Neural cell (in vitro differentiated cells): ENCODE data around the gene ACOT7. TPM values are rescaled to one million over a fixed set of nuclear protein-coding genes. Genes with fewer than 3 reads are reported as not detected.

Source experiments
- H2AFZ ChIP-seq: fragments of 200-600, 300-800 bp; sonication (generic), shearing (Covaris generic); 2 replicates; pipeline ENCODE4 v1.6.0; 2014; ENCODE audit warnings: low read depth, mild to moderate bottlenecking, antibody characterized with exemption, low read length, moderate library complexity
- H3F3A ChIP-seq: fragments of 200-600 bp; shearing (Covaris generic); 2 replicates; pipeline ENCODE4 v1.6.1; 2016; ENCODE audit warnings: mild to moderate bottlenecking, moderate library complexity, mixed read lengths, antibody characterized with exemption, low read length; ENCODE audit not compliant: insufficient read depth, poor library complexity, severe bottlenecking
- H3K27ac ChIP-seq: fragments of 200-600, 300-800 bp; sonication (generic), shearing (Covaris generic); 2 replicates; pipeline ENCODE4 v1.5.1; 2014; ENCODE audit warnings: mild to moderate bottlenecking, low read length, moderate library complexity
- H3K27me3 ChIP-seq: fragments of 300-800, 200-600 bp; sonication (generic), shearing (Covaris generic); 2 replicates; pipeline ENCODE4 v1.6.0; 2014; ENCODE audit warnings: mild to moderate bottlenecking, low read depth, low read length, moderate library complexity; ENCODE audit not compliant: insufficient read depth
- H3K36me3 ChIP-seq: fragments of 300-800, 200-600 bp; sonication (generic), shearing (Covaris generic); 2 replicates; pipeline ENCODE4 v1.5.1; 2014; ENCODE audit warnings: mild to moderate bottlenecking, antibody characterized with exemption, low read length, moderate library complexity; ENCODE audit not compliant: insufficient read depth
- H3K4me2 ChIP-seq: fragments of 300-800, 200-600 bp; sonication (generic), shearing (Covaris generic); 2 replicates; pipeline ENCODE4 v1.6.0; 2014; ENCODE audit warnings: mild to moderate bottlenecking, low read length
- H3K4me3 ChIP-seq: fragments of 300-800, 200-600 bp; sonication (generic), shearing (Covaris generic); 2 replicates; pipeline ENCODE4 v1.5.1; 2014; ENCODE audit warnings: mild to moderate bottlenecking, low read length, moderate library complexity
- H3K79me2 ChIP-seq: fragments of 200-600 bp; shearing (Covaris generic); replicated peaks from 2 replicates; pipeline ENCODE4 v1.6.0; 2014; ENCODE audit warnings: mild to moderate bottlenecking, low read length, moderate library complexity; ENCODE audit not compliant: insufficient read depth
- H3K9ac ChIP-seq: fragments of 300-800, 200-600 bp; sonication (generic), shearing (Covaris generic); 2 replicates; pipeline ENCODE4 v1.6.1; 2016; ENCODE audit warnings: mild to moderate bottlenecking, low read length, mixed read lengths
- H3K9me2 ChIP-seq: fragments of 200-600 bp; shearing (Covaris generic); 2 replicates; pipeline ENCODE4 v1.6.1; 2016; ENCODE audit warnings: mild to moderate bottlenecking, low read length, mixed read lengths; ENCODE audit not compliant: insufficient read depth
- H3K9me3 ChIP-seq: fragments of 200-600, 300-800 bp; sonication (generic), shearing (Covaris generic); 2 replicates; pipeline ENCODE4 v1.6.1; 2016; ENCODE audit warnings: mild to moderate bottlenecking, mixed run types, low read length, moderate library complexity, mixed read lengths
- H4K20me1 ChIP-seq: fragments of 200-600 bp; shearing (Covaris generic); 2 replicates; pipeline ENCODE4 v1.6.1; 2016; ENCODE audit warnings: mild to moderate bottlenecking, mixed run types; ENCODE audit not compliant: insufficient read depth
- EP300 ChIP-seq: fragments of 450-650 bp; conservative IDR thresholded peaks from 2 replicates; pipeline ENCODE4 v1.6.1; 2014; ENCODE audit warnings: antibody characterized with exemption, mild to moderate bottlenecking, moderate library complexity; ENCODE audit not compliant: poor library complexity, severe bottlenecking
- EZH2 ChIP-seq: fragments of 200-600, 300-800 bp; shearing (Covaris generic), sonication (generic); IDR thresholded peaks from 2 replicates; pipeline ENCODE4 v1.6.1; 2014; ENCODE audit warnings: antibody characterized with exemption, low read length, borderline replicate concordance, mild to moderate bottlenecking; ENCODE audit not compliant: insufficient read depth, poor library complexity, severe bottlenecking
- MXI1 ChIP-seq: fragments of 450-650 bp; conservative IDR thresholded peaks from 2 replicates; pipeline ENCODE4 v1.6.1; 2014; ENCODE audit warnings: antibody characterized with exemption, mild to moderate bottlenecking; ENCODE audit not compliant: poor library complexity, severe bottlenecking
- POLR2AphosphoS5 ChIP-seq: IDR thresholded peaks from 2 replicates; pipeline ENCODE4 v1.6.1; 2012
- RAD21 ChIP-seq: fragments of 450-650 bp; conservative IDR thresholded peaks from 2 replicates; pipeline ENCODE4 v1.6.1; 2014; ENCODE audit warnings: antibody characterized with exemption, mild to moderate bottlenecking, moderate library complexity
- SMC3 ChIP-seq: fragments of 450-650 bp; conservative IDR thresholded peaks from 2 replicates; pipeline ENCODE4 v1.6.1; 2014; ENCODE audit warnings: antibody characterized with exemption, mild to moderate bottlenecking, moderate library complexity; ENCODE audit not compliant: poor library complexity
- TAF1 ChIP-seq: IDR thresholded peaks from 2 replicates; pipeline ENCODE4 v1.6.1; 2012; ENCODE audit warnings: low read depth
- polyA plus RNA-seq: library from polyadenylated mRNA; depleted of rRNA; stranded (reverse); fragments of >200 nt; gene quantifications from 2 replicates; pipeline ENCODE4 v1.2.3, GENCODE V29; 2014
- TF ChIP-seq, protein P1 (sequence below): fragments of 450-650 bp; IDR thresholded peaks from 2 replicates; pipeline ENCODE4 v1.5.1; 2014; ENCODE audit warnings: antibody characterized with exemption, mild to moderate bottlenecking, moderate library complexity; ENCODE audit not compliant: poor library complexity, severe bottlenecking
- TF ChIP-seq, protein P2 (sequence below): IDR thresholded peaks from 2 replicates; pipeline ENCODE4 v1.6.1; 2012; ENCODE audit warnings: borderline replicate concordance

The ACOT7 gene
- polyA plus RNA-seq, 1 donor from 2014 or later, result 101 TPM

DNA sequence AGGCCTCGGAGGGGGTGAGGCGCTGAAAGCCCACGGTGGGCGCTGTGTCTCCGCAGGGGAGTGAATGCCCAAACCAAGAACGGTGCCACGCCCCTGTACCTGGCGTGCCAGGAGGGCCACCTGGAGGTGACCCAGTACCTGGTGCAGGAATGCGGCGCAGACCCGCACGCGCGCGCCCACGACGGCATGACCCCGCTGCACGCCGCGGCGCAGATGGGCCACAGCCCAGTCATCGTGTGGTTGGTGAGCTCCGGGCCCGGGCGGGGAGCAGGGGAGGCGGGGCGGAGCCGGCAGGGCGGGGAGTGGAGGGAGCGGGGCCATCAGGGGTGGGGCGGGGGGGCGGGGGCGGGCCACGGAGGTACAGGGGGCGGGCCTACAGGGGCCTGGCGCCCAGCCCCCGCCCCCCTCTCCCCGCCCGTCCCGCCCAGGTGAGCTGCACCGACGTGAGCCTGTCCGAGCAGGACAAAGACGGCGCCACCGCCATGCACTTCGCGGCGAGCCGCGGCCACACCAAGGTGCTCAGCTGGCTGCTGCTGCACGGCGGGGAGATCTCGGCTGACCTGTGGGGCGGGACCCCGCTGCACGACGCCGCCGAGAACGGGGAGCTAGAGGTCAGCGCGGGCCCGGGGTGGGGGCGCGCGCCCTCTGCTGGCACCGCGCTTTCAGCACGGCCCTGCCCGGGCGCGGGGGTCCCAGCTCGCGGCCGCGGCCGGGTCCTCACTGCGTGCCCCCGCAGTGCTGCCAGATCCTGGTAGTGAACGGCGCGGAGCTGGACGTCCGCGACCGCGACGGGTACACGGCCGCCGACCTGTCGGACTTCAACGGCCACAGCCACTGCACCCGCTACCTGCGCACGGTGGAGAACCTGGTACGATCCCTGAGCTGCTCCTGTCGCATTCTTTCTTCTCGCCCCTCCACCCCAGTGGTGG is 46.9 kb upstream of the ACOT7 start:
- no peaks in the 10 kb centered on the region for H3K36me3 ChIP-seq
- H4K20me1 ChIP-seq, result no peaks in the 10 kb centered on the region
- no peak overlapping the region for H3K9ac ChIP-seq
- no peak overlapping the region for H3K4me2 ChIP-seq
- no peak overlapping the region for H3K4me3 ChIP-seq
- no peak overlapping the region for H2AFZ ChIP-seq
- H3K9me2 ChIP-seq, result no peaks in the 10 kb centered on the region
- H3F3A ChIP-seq, result no peaks in the 10 kb centered on the region
- H3K9me3 ChIP-seq, result no peaks in the 10 kb centered on the region
- no peaks in the 10 kb centered on the region for H3K79me2 ChIP-seq
- H3K27ac ChIP-seq, result no peak overlapping the region
- H3K27me3 ChIP-seq, result peaks cover 16% of the 10 kb centered on the region
- TF ChIP-seq MXI1, result no peak
- TF ChIP-seq, protein P1, sequence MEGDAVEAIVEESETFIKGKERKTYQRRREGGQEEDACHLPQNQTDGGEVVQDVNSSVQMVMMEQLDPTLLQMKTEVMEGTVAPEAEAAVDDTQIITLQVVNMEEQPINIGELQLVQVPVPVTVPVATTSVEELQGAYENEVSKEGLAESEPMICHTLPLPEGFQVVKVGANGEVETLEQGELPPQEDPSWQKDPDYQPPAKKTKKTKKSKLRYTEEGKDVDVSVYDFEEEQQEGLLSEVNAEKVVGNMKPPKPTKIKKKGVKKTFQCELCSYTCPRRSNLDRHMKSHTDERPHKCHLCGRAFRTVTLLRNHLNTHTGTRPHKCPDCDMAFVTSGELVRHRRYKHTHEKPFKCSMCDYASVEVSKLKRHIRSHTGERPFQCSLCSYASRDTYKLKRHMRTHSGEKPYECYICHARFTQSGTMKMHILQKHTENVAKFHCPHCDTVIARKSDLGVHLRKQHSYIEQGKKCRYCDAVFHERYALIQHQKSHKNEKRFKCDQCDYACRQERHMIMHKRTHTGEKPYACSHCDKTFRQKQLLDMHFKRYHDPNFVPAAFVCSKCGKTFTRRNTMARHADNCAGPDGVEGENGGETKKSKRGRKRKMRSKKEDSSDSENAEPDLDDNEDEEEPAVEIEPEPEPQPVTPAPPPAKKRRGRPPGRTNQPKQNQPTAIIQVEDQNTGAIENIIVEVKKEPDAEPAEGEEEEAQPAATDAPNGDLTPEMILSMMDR, result peak; percentile 53

GRCh38 chr1:6438047-6438525 is 44.5 kb upstream of the ACOT7 start:
- H3K27me3 ChIP-seq, result peaks cover 16% of the 10 kb centered on the region
- H3K9me3 ChIP-seq, result no peaks in the 10 kb centered on the region
- H3K36me3 ChIP-seq, result no peaks in the 10 kb centered on the region
- H3F3A ChIP-seq, result no peaks in the 10 kb centered on the region
- H4K20me1 ChIP-seq, result no peaks in the 10 kb centered on the region
- peak overlapping the region; percentile 56 for H3K27ac ChIP-seq
- H3K9me2 ChIP-seq, result no peaks in the 10 kb centered on the region
- H3K79me2 ChIP-seq, result no peaks in the 10 kb centered on the region
- no peak overlapping the region for H2AFZ ChIP-seq
- peak overlapping the region; percentile 36 for H3K9ac ChIP-seq
- H3K4me2 ChIP-seq, result no peak overlapping the region
- TF ChIP-seq, protein P2, sequence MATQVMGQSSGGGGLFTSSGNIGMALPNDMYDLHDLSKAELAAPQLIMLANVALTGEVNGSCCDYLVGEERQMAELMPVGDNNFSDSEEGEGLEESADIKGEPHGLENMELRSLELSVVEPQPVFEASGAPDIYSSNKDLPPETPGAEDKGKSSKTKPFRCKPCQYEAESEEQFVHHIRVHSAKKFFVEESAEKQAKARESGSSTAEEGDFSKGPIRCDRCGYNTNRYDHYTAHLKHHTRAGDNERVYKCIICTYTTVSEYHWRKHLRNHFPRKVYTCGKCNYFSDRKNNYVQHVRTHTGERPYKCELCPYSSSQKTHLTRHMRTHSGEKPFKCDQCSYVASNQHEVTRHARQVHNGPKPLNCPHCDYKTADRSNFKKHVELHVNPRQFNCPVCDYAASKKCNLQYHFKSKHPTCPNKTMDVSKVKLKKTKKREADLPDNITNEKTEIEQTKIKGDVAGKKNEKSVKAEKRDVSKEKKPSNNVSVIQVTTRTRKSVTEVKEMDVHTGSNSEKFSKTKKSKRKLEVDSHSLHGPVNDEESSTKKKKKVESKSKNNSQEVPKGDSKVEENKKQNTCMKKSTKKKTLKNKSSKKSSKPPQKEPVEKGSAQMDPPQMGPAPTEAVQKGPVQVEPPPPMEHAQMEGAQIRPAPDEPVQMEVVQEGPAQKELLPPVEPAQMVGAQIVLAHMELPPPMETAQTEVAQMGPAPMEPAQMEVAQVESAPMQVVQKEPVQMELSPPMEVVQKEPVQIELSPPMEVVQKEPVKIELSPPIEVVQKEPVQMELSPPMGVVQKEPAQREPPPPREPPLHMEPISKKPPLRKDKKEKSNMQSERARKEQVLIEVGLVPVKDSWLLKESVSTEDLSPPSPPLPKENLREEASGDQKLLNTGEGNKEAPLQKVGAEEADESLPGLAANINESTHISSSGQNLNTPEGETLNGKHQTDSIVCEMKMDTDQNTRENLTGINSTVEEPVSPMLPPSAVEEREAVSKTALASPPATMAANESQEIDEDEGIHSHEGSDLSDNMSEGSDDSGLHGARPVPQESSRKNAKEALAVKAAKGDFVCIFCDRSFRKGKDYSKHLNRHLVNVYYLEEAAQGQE, result no peak
- TF ChIP-seq EZH2, result no peak
- TF ChIP-seq, protein P1, result peak; percentile 89
- no peak for TF ChIP-seq TAF1
- TF ChIP-seq POLR2AphosphoS5, result no peak
- TF ChIP-seq RAD21, result peak; percentile 78
- TF ChIP-seq SMC3, result peak; percentile 81
- TF ChIP-seq EP300, result no peak
- no peak for TF ChIP-seq MXI1
- no peak overlapping the region for H3K4me3 ChIP-seq
